ACHN (cell line): Measurements from ENCODE around the gene PARVB.

Source experiments
- DNase-seq: peaks from one replicate; pipeline ENCODE4 v3.0.0-alpha.2; 2015
- in situ Hi-C: cut with HindIII; loops from 2 replicates; pipeline ENCODE4 v1.10.0; 2017; ENCODE audit warnings: low sequenced_read_pairs, low pct_ligation_motif_present, low pct_unique_long_range_greater_than_20kb

The PARVB gene, protein sequence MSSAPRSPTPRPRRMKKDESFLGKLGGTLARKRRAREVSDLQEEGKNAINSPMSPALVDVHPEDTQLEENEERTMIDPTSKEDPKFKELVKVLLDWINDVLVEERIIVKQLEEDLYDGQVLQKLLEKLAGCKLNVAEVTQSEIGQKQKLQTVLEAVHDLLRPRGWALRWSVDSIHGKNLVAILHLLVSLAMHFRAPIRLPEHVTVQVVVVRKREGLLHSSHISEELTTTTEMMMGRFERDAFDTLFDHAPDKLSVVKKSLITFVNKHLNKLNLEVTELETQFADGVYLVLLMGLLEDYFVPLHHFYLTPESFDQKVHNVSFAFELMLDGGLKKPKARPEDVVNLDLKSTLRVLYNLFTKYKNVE

DNA sequence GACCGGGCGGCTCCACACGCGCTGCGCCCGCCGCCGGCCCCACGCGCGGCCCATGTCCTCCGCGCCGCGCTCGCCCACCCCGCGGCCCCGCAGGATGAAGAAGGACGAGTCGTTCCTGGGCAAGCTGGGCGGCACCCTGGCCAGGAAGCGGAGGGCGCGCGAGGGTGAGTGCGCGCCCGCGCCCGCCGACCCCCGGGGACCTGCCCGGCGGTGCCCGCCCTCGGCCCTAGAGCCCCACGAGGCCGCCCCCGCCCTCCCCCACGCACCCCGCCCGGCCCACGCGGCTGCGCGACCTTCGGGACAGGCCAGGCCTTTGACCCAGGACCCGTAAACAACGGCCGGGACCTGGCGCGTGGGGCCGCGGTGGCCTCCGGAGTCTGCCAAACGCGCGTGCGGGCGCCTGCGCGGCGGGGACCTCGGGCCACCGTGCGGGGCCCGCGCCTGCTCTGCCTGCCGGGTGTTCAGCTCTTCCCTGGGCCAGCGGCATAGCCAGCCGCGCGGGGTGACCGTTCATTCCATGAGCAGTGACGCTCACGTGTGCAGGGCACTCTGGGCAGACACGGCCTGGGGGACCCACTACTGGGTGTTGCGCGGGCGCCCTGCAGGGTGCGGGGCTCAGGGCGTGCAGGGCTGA, at the start of gene PARVB:
TSS of gene PARVB (plus strand) at position 15 of the 634 bp plus-strand sequence. CDS start at position 53, 38 bp downstream.
- in situ Hi-C loops = no loop called here
- peak; percentile 26 for DNase-seq

DNA sequence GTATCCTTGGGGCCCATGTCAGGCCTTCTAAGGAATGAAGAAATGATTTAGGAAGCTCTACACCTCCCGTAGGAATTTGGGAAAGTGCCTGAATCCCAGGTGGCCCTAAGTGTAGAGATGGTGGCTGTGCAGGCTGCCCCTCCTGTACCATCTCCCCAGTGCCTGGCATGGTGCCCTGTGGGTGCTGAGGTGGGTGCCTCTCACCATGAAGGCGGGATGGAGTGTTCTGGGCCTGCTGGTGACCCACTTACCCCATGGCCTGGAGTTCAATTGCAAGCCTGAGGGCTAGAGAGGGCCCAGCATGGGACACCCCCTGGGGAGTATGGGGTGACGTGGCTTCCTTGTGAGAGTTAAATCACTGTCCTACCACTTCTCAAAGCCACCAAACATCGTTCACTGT, 49.1 kb upstream of the PARVB start:
- DNase-seq = no peak
- in situ Hi-C loops = no loop called here

DNA sequence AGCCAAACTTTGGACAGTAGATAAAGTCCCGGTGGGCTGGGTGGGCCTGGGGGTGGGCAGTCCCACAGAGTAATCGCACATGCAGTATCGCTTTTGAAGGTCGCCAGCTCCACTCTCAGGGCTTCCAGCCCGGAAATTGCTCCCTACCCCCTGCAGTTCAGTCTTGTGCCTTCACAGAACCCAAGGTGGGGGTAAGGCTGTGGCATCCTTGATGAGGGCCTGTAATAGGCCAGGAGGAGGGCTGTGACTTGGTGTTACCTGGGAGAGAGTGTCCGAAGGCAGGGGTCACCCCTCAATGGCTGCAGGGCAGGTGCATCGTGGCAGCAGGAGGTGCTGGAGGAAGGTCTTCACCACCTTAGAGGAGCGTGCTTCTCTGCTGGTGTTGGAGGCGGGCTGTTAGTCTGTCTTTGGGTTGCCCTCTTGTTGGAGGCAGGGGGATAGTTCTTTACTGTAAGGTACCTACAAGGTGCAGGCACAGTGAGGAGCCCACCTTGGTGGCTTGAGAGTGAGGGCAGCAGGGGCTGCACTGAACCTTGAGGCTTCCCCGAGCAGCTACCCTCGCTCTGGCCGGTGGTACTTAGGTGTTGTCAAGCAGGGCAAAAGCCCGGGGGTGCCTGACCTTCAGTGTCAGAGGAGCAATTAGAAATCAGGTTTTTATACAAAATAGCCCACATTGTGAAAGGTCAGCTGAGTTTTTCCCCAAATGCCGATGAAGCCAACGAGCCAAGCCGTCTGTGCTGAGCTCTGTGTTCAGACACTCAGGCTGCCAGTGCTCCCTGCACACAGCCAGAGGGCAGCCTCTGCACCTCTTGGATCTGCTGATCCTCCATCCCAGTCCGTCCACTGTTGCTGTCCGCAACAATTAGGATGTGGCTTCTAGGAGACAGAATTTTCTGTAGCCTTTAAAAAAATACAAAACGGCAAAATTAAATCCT, 47.0 kb upstream of the PARVB start:
- in situ Hi-C loops = no loop called here

DNA sequence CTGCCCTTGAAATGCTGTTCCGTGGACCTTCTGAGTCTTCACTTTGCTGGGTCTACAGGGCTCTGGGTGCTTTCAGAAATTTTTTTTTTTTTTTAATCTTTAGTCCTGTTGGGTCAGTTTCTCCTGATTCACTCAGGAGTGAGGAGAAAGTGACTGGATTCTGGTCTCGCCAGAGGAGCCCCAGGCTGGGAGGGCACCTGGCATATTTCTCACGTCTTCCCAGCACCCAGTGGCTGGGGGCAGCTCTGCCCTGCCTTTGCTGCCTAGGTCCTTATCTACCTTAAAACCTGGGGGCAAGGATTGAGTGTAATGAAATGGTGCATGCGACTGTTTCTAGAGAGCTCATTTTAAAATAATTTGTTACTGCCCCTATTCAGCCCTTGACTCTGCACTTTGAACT, 45.5 kb upstream of the PARVB start:
- DNase-seq = no peak
- in situ Hi-C loops = no loop called here

More for the DNA sequence above, 47.0 kb upstream of the PARVB start:
- no peak for DNase-seq

DNA sequence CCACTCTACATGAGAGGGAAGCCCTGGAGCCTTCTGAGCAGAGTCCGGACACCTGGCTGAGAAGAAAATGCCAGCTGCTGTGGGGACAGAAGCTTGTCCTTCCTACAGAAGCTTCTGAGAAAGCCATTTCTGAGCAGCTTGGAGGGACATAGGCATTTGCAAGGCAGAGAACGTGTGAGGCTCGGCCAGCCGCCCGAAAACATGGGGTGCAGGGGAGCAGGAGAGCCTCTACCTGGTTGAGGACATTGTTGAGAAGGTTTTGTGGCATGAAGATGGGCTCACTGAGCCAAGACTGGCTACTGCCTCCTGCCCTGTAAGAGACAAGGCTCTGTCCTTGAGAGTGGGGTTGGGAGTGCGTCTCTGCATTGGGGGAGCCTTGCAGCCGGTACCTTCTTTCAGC, 43.5 kb upstream of the PARVB start:
- in situ Hi-C loops = no loop called here
- DNase-seq = no peak

DNA sequence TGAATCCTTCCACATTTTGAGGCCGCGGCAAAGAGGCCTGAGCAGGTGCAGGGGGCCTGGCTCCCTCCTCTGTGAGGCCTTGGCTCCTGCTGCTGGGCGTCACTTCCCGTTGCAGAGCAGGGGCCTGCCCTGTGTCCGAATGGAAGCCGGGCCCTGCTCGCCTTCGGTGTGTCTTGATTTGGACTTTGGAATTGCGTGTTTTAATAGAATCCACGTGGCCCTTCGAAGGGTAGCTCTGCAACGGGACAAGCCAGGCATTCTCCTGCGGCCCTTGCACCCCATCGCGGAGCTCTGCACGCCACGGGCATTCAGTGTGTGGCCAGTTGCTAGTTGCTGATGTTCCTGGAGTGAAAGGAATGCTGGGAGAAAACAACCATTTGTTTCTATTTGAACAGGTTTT, 43.1 kb upstream of the PARVB start:
- no peak for DNase-seq
- in situ Hi-C loops = no loop called here

DNA sequence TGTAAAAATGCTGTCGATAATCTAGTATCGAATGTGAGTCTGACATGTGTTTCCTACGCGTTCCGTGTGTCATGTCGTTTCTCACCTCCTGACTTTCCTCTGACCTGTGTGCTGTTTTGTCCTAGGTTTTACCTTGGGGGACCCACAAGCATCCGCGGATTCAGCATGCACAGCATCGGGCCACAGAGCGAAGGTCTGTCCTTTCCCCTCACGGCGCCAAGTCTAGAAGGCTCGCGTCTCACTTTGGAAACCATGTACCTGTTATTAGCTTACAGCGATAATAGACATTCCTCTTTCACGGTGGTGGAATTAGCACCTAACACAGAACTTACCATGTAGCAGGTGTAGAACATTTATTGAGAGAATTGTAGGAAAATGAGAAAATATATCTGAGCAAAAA, 40.3 kb upstream of the PARVB start:
- in situ Hi-C loops = no loop called here
- DNase-seq = no peak

DNA sequence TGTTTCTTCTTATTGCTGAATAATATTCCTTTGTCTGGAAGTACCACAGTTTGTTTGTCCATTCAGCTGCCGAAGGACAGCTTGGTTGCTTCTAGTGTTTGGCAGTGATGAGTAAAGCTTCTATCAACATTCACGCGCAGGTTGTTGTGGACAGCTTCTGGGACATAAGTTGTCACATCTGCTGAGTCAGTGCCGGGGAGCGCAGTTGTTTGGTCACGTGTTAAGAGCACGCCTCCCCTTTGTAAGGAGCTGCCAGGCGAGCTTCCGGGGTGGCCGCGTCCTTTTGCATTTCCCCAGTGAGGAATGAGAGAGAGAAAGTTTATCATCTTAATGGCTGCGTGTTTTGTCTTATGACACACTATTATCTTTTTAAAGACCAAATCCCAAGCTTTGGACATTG, 38.6 kb upstream of the PARVB start:
- in situ Hi-C loops = no loop called here

DNA sequence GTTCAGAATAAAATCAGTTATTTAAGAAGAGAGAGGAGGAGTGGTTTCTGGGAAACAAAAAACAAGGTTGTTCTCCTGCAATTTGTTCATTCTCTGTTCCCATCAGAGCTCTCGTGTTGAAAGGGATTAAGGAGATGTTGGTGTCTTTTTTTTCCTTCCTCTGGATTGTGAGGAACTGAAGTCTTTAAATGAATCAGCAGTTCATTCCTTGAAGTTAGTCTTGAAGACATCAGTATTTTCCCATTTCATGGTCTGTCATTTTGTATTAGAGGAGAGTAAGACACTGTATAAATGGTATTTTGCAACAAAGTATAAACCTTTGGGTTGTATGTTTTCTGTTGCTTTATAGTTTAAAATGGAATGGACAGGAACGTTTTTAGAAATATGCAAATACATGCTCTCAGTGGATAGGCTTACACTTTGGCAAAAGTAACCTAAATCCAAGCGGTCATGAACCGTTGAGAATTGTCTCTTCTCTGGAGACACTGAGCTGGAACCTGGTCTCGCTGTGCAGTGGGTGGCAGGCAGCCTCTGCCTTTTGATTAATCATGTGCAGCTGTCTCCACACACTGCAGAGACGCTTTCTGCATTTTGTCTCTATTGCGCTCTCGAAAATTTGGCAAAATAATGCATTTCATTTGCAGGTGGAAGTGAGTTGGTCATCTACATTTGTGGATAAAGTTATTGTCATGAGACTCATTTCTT, 35.8 kb upstream of the PARVB start:
- in situ Hi-C loops = no loop called here
- DNase-seq = no peak

More for the DNA sequence above, 38.6 kb upstream of the PARVB start:
- no peak for DNase-seq

DNA sequence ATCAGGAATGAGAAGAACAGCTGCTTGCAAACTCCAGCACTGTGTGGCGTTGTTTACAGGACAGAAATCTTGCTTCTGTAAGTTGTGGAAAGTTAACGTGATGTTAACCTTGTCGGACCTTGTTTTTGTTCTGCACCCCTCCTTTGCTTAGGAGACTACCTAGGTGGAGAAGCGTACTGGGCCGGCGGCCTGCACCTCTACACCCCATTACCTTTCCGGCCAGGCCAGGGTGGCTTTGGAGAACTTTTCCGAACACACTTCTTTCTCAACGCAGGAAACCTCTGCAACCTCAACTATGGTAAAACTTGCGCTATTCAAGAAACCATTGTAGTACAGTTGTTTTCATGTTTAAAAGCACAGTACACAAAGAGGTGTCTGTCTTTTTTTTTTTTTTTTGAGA, 35.1 kb upstream of the PARVB start:
- in situ Hi-C loops = no loop called here
- no peak for DNase-seq

DNA sequence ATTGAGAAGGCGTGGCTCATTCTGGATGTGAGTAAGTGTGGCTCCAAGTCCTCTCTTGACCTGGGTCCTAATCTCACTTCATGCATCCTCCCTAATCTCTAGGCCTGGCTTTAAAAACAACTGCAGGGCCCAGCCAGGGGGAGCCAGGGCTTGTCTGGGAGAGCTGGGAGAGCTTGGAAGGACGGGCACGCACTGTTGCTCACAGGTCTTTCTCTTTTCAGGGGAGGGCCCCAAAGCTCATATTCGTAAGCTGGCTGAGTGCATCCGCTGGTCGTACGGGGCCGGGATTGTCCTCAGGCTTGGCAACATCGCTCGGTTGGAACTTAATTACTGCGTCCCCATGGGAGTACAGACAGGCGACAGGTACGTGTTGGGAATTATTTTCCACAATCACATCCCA, 34.1 kb upstream of the PARVB start:
- no peak for DNase-seq
- in situ Hi-C loops = no loop called here

DNA sequence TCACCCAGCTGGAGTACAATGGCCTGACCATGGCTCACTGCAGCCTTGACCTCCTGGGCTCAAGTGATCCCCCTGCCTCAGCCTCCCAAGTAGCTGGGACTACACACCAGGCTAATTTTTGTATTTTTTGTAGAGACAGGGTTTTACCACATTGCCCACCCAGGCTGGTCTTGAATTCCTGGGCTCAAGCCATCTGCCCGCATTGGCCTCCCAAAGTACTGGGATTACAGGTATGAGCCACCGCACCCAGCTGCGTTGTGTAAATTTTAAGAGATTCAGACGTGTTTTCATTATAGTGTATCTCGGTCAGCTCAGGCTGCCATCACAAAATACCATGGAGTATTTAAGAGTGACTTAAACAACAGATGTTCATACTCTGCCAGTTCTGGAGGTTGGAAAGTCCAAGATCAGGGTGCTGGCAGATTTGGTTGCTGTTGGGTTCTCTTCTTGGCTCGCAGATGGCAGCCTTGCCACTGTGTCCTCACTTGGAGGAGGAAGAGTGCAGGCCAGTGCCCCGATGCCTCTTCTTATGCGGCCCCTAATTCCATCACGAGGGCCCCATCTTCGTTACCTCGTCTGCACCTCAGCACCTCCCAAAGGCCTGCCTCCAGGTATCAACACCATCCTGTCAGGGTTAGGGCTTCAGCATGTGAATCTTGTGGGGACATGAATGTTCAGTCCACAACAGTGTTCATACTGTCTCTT, 32.6 kb upstream of the PARVB start:
- DNase-seq = no peak
- in situ Hi-C loops = no loop called here

DNA sequence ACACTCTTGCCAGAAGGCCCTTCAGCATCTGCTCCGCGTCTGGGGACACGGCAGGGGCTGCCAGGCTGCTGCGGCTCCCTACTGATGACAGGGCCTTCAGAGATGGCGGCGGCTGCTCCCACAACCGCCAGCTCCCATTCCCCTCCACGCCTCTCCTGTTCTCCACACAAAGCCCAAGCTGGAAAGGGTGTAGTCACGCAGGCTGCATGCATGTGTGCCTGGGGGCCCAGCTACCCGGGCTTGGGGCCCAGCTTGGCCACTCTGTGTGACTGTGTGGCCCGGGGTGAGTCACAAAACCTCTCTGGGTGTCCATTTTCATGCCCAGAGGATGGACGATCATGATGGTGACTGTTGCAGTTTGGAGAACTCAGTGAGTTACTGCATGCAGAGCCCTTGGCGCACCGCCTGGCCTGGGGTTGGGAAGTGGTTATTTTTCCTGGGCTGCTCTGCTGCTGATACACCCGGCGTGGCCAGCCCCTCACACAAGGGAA, 31.7 kb upstream of the PARVB start:
- in situ Hi-C loops = no loop called here
- no peak for DNase-seq

DNA sequence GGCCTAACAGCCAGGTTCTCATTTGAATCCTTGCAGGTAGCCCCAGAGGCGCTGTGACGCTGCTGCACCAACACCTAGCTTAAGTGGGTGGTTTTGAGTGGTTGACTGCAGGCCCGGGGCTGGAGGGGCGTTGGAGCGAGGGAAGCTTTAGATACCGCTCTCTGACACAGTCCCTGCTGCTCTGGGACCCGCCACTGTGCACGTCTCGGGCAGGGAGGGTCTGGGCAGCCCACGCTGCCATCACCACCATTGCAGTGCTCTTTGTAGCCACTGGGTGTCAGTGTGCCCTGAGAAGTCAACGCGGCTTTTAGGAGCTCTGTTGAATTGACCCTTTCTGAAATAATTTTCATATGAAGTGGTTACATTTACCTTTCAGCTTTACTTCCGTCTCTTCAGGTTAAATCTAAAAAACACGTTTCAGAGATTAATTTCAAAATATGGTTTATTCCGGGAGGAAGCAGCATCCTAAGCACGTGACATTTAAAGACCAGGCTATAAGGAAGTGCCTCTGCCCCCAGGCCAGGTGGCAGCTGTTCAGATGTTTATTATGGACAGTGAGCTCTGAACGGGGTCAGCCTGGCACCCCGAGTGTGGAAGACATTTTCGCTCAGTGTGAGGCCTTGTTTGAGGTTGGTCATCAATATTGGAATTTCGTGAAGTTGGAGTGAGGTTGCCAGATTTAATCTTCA, 30.9 kb upstream of the PARVB start:
- DNase-seq = peak; percentile 50

DNA sequence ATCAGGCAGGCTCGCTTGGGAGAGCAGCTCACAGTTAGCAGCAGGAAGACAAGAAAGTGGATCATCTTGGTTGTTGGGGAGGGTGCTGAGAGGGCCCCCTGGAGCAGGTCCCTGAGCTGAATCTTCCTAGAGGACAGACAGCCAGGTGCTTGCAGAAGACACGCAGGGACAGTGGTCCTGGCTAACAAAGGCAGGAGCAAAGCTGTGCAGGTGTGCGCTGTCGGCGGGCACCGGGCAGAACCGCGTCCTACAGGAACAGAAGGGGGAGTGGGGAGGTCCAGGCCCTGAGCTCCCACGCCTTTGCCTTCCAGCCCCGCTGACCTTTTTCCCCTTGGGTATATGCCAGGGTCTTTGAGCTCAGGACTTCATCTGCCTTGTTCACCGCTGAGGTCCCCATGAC, 30.1 kb upstream of the PARVB start:
- in situ Hi-C loops = no loop called here
- DNase-seq = no peak

More for the DNA sequence above, 30.9 kb upstream of the PARVB start:
- in situ Hi-C loops = no loop called here

DNA sequence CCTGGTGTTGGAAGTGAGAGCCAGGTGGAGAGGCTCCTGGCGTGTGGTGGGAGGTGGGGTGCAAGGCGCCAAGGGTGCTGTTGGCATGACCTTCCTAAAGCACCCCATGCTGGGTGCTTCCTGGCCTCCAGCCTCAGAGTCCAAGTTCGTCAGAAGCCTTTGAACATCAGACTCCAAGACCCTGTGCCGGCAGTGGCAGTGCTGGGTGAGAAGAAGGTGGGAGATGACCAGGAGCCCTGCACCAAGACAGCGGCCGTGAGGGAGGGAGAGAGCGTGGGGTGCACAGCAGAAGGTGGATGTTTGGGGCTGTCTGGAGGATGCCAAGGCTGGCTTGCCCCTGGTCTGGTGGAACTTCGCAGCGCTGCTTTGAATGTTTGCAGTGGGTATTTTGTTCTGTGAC, 29.7 kb upstream of the PARVB start:
- in situ Hi-C loops = no loop called here
- DNase-seq = no peak

DNA sequence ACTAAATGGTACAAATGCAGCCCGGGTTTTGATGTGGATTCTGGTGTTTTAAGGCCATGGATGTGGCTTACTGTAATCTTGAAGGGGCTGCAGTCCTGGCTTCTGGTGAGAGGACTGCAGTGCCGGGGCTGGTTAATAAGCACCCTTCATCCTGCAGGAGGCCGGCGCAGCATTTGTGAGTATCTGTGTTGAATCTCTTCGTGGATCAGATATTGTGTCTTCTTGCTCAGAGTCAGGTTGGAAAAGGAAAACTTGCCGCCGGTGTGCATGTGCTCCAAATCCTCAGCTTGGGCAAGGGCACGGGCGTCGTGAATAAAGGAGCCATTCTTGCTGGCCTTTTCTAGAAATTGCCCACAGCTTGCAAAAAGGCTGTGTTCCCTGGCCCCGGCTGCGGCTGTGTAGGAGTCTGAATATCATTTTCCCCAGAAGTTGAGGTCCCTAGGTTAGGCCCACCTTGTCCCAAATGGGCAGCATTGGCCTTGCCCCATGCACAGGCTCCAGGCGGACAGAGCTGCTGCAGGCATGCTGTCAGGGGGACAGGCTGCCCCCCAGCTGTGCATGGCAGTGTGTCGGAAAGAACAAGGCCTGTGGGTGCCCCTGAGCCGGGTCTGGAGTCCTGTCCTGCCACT, 28.9 kb upstream of the PARVB start:
- DNase-seq = no peak
- in situ Hi-C loops = no loop called here
